Neural progenitor cell (in vitro differentiated cells): ENCODE data around the gene CDX4.

Source experiments
- CTCF ChIP-seq: fragments of 200-600 bp; sonication (generic); IDR thresholded peaks from 2 replicates; pipeline ENCODE4 v1.5.1; 2017; ENCODE audit warnings: antibody characterized with exemption, mild to moderate bottlenecking
- EZH2 ChIP-seq: fragments of 200-600 bp; sonication (generic); IDR thresholded peaks from 2 replicates; pipeline ENCODE4 v1.6.1; 2017; ENCODE audit warnings: antibody characterized with exemption, mild to moderate bottlenecking, moderate library complexity
- EZH2phosphoT487 ChIP-seq: fragments of 200-600 bp; sonication (generic); IDR thresholded peaks from 2 replicates; pipeline ENCODE4 v1.6.1; 2017; ENCODE audit warnings: antibody characterized with exemption

GRCh38 chrX:73446831-73447230, at the start of gene CDX4:
- TF ChIP-seq CTCF (no peak), EZH2 (no peak), EZH2phosphoT487 (no peak)
